Liver (tissue), 9 donors: Measurements from ENCODE around the gene PDIA3. TPM values are rescaled to one million over a fixed set of nuclear protein-coding genes. Genes with fewer than 3 reads are reported as not detected.

Experiments used
- DNase-seq: peaks from one replicate; pipeline ENCODE4 v3.0.0-alpha.2; 2017; ENCODE audit warnings: low spot score
- H3K27ac ChIP-seq, 2 donors: one replicate each; pipeline ENCODE4 v1.7.0; 2013; ENCODE audit warnings: inconsistent platforms in 2 of 2, low read length in 2 of 2, control low read depth in 1 of 2, low read depth in 1 of 2, mild to moderate bottlenecking in 1 of 2
- H3K27me3 ChIP-seq, 4 donors: one replicate each; pipeline versions ENCODE4 v1.6.1 to v1.7.0; 2013; ENCODE audit warnings: low read length in 3 of 4, inconsistent platforms in 1 of 4, mild to moderate bottlenecking in 1 of 4, moderate library complexity in 1 of 4; ENCODE audit not compliant: control insufficient read depth in 4 of 4, insufficient read depth in 4 of 4
- H3K36me3 ChIP-seq, 4 donors: one replicate each; pipeline versions ENCODE4 v1.6.1 to v1.7.0; 2013; ENCODE audit warnings: low read length in 3 of 4, mild to moderate bottlenecking in 3 of 4, low read depth in 1 of 4, moderate library complexity in 1 of 4; ENCODE audit not compliant: control insufficient read depth in 4 of 4, insufficient read depth in 3 of 4
- H3K4me1 ChIP-seq, 4 donors: one replicate each; pipeline versions ENCODE4 v1.6.1 to v1.7.0; 2013; ENCODE audit warnings: low read length in 3 of 4, mild to moderate bottlenecking in 3 of 4, moderate library complexity in 1 of 4; ENCODE audit not compliant: control insufficient read depth in 4 of 4, insufficient read depth in 4 of 4
- H3K4me3 ChIP-seq, 3 donors: one replicate each; pipeline versions ENCODE4 v1.6.1 to v1.7.0; 2013; ENCODE audit warnings: low read length in 3 of 3, control low read depth in 1 of 3, low read depth in 1 of 3, mild to moderate bottlenecking in 1 of 3
- H3K9ac ChIP-seq, 2 donors: one replicate each; pipeline ENCODE4 v1.7.0; 2013; ENCODE audit warnings: low read length in 2 of 2, mild to moderate bottlenecking in 2 of 2, moderate library complexity in 2 of 2, control low read depth in 1 of 2, low read depth in 1 of 2
- H3K9me3 ChIP-seq, 4 donors: one replicate each; pipeline versions ENCODE4 v1.6.1 to v1.7.0; 2013; ENCODE audit warnings: low read length in 3 of 4; ENCODE audit not compliant: control insufficient read depth in 4 of 4
- ATF3 ChIP-seq: IDR thresholded peaks from 2 replicates; pipeline ENCODE4 v1.6.1; 2016; ENCODE audit warnings: antibody characterized with exemption
- FOXA1 ChIP-seq: IDR thresholded peaks from 2 replicates; pipeline ENCODE4 v1.6.1; 2016; ENCODE audit warnings: antibody characterized with exemption
- HNF4A ChIP-seq, 2 donors: conservative IDR thresholded peaks; 2 replicates each; pipeline ENCODE4 v1.6.1; 2016; ENCODE audit warnings: antibody characterized with exemption in 2 of 2, mild to moderate bottlenecking in 2 of 2
- JUND ChIP-seq, 2 donors: IDR thresholded peaks; 2 replicates each; pipeline ENCODE4 v1.6.1; 2016; ENCODE audit warnings: antibody characterized with exemption in 2 of 2
- NR2F2 ChIP-seq: IDR thresholded peaks from 2 replicates; pipeline ENCODE4 v1.6.1; 2016; ENCODE audit warnings: antibody characterized with exemption
- RAD21 ChIP-seq, 2 donors: IDR thresholded peaks; 2 replicates each; pipeline ENCODE4 v1.6.1; 2016; ENCODE audit warnings: antibody characterized with exemption in 2 of 2, mild to moderate bottlenecking in 2 of 2
- REST ChIP-seq: IDR thresholded peaks from 2 replicates; pipeline ENCODE4 v1.6.1; 2016; ENCODE audit warnings: antibody characterized with exemption, mild to moderate bottlenecking
- RXRA ChIP-seq, 2 donors: IDR thresholded peaks; 2 replicates each; pipeline ENCODE4 v1.6.1; 2017 to 2018; ENCODE audit warnings: antibody characterized with exemption in 2 of 2, mild to moderate bottlenecking in 1 of 2
- SP1 ChIP-seq: IDR thresholded peaks from 2 replicates; pipeline ENCODE4 v1.6.1; 2018; ENCODE audit warnings: antibody characterized with exemption, mild to moderate bottlenecking
- YY1 ChIP-seq: IDR thresholded peaks from 2 replicates; pipeline ENCODE4 v1.6.1; 2016; ENCODE audit warnings: antibody characterized with exemption, mild to moderate bottlenecking
- WGBS: extraction: QIAGEN DNeasy Blood & Tissue Kit; methylation state at CpG from one replicate; pipeline ENCODE4 v1.1.7; 2013; 5-methylcytosine and 5-hydroxymethylcytosine counted together
- polyA plus RNA-seq, 2 donors: library from polyadenylated mRNA; stranded (reverse) in 1 of 2; unstranded in 1 of 2; fragments of 200-250 nt in 1 of 2; fragments of >200 nt in 1 of 2; fragmentation: Nextera tagmentation in 1 of 2; extraction: Ambion mirVana in 1 of 2; gene quantifications; one replicate each; pipeline versions ENCODE4 v1.2.1 to v1.2.3, GENCODE V29; 2013 to 2015
- total RNA-seq, 2 donors: library from RNA; depleted of rRNA; stranded (reverse); fragments of >200 nt; gene quantifications; one replicate each; pipeline ENCODE4 v1.2.3, GENCODE V29; 2014
- donor health status: healthy.
- donor health status: healthy.
- donor health status: healthy.
- donor health status: healthy.
- donor health status: healthy.

PDIA3 gene
- total and polyA plus RNA-seq, 4 donors = 109 to 328 (median 215) TPM

GRCh38 chr15:43796566-43796965 lies 50.3 kb downstream of the PDIA3 start:
- Histone ChIP-seq H3K9me3 (no peaks in the 10 kb centered on the region), H3K27ac (no peak overlapping the region), H3K4me3 (no peak overlapping the region), H3K4me1 (peaks cover 3 to 24% (median 17%) of the 10 kb centered on the region in 4 donors), H3K27me3 (no peaks in the 10 kb centered on the region), H3K36me3 (peaks cover 0 to 24% (median 19%) of the 10 kb centered on the region in 4 donors), H3K9ac (no peak overlapping the region)
- WGBS = 98% methylated on average over 3 of the region's 3 CpGs
- TF ChIP-seq JUND (IDR thresholded peaks at IDR 0.05) (no peak), ATF3 (no peak), YY1 (no peak), NR2F2 (no peak), HNF4A (conservative IDR thresholded peaks at IDR 0.05) (no peak)
- no peak for DNase-seq

GRCh38 chr15:43799209-43799944 lies 53.1 kb downstream of the PDIA3 start:
- WGBS = 90% methylated on average over 16 of the region's 16 CpGs
- TF ChIP-seq RAD21 (IDR thresholded peaks at IDR 0.05) (no peak), REST (no peak), FOXA1 (no peak), RXRA (IDR thresholded peaks at IDR 0.05) (no peak), HNF4A (conservative IDR thresholded peaks at IDR 0.05) (no peak), NR2F2 (no peak), SP1 (no peak), YY1 (no peak)
- peaks cover 3 to 12% (median 7%) of the 10 kb centered on the region in 4 donors for H3K4me1 ChIP-seq
- H3K27ac ChIP-seq = peak overlapping the region; percentile 95 to 98
- no peak overlapping the region for H3K9ac ChIP-seq
- H3K4me3 ChIP-seq = no peak overlapping the region
- no peak for DNase-seq
- H3K36me3 ChIP-seq = peaks cover 3 to 27% (median 16%) of the 10 kb centered on the region in 4 donors
- no peaks in the 10 kb centered on the region for H3K9me3 ChIP-seq
- no peaks in the 10 kb centered on the region for H3K27me3 ChIP-seq

- Histone ChIP-seq H3K36me3 (peaks cover 3 to 31% (median 19%) of the 10 kb centered on the region in 4 donors), H3K27ac (peak within 1 kb of the TSS; percentile 95 to 98), H3K27me3 (no peaks in the 10 kb centered on the region), H3K4me1 (peaks cover 1 to 8% (median 6%) of the 10 kb centered on the region in 4 donors), H3K9me3 (no peaks in the 10 kb centered on the region), H3K4me3 (peak within 1 kb of the TSS; percentile 81 to 98 (median 95)), H3K9ac (peak within 1 kb of the TSS; percentile 69 to 96)
- WGBS = 94% methylated on average over 8 of the region's 8 CpGs
- DNase-seq = no peak
- TF ChIP-seq JUND (IDR thresholded peaks at IDR 0.05) = no peak
These were observed 53.7 kb downstream of the PDIA3 start, which contains the start of gene SERINC4 for GRCh38 chr15:43799945-43800285. Gene SERINC4 (minus strand): TSS chr15:43800220. CDS start chr15:43799986, 234 bp downstream.
